ENCODE data around the gene SYP.

SYP gene

DNA sequence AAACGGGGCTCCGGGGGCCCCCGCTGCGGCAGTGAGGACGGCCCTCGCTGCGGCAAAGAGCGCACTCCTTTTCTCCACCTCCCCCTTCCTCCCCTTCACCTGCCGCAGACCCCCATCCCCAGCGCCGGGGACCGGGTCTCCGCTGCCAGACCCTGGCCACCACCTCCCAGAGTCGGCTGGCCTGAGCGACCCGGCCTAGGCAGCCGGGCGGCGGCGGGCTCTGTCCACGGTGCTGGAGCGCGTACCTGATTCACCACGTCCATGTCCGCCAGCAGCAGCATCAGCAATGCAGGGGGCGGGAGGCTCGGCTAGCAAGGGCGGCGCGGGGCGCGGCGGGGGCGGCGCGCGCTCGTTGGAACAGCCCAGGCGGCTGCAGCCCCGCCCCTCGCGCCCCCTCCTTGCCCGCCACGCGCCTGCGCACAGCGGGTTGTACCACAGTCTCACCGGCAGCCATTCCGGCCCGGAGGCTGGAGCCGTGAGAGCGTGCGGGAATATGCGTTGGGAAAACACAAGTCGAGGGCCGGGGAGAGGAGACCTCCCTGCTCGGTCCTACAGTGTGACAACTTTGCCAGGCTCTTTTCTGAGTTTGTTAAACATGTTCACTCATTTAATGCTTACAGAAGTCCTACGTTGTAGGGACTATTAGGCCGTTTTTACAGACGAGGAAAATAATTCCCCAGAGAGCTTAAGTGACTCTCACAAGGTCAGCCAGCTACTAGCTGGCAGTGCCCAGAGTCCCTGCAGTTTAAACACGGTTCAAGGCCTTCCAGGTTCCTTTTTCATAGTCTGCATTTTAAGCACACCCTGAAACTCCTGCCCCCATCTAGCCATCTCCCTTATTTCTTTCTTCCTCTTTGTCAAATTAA, at the start of gene SYP:
Gene SYP, minus strand, starts transcription at position 288 of the 866 bp plus-strand sequence. Its CDS starts 7 bp downstream, at position 281.
- Histone ChIP-seq H3K9ac (ENCODE audit: low read depth in 1 of 2, low read length in 2 of 2) (peak within 1 kb of the TSS; percentile 48 to 54), H3K27ac (ENCODE audit: low read depth, low read length) (no peak within 1 kb of the TSS), H3K27me3 (ENCODE audit: control insufficient read depth in 1 of 2, insufficient read depth in 2 of 2, low read length in 2 of 2) (no peaks in the 10 kb centered on the region), H3K9me3 (ENCODE audit: control insufficient read depth in 1 of 2, low read length in 2 of 2) (no peaks in the 10 kb centered on the region), H3K36me3 (ENCODE audit: control insufficient read depth in 1 of 2, insufficient read depth in 2 of 2, low read length in 2 of 2) (no peaks in the 10 kb centered on the region), H3K4me1 (ENCODE audit: control insufficient read depth in 1 of 2, insufficient read depth in 2 of 2, low read length in 2 of 2) (peaks cover 3 to 4% of the 10 kb centered on the region in 2 donors), H3K4me3 (ENCODE audit: low read depth in 1 of 2, low read length in 2 of 2) (peak within 1 kb of the TSS; percentile 54 to 58)

DNA sequence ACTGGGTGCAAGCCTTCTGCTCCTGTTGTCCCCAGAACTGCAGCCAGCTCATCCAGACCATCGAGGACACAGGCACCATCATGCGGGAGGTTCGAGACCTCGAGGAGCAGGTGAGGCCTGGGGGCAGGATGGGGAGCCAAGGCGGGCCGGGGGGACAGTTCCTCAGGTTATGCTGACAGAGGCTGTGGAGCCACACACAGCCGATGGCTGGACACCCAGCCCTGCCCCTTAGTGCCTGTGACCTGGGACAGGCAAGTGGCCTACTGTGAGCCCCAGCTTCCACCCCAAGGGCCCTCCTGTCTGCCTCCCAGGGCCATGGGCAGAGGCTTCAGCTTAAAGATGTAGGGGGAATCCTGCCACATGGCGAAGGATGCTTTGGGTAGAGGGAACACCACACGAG, 49.6 kb upstream of the SYP start:
- Histone ChIP-seq H3K9me3 (ENCODE audit: control insufficient read depth in 1 of 2, low read length in 2 of 2) (no peaks in the 10 kb centered on the region), H3K27me3 (ENCODE audit: control insufficient read depth in 1 of 2, insufficient read depth in 2 of 2, low read length in 2 of 2) (no peaks in the 10 kb centered on the region), H3K4me1 (ENCODE audit: control insufficient read depth in 1 of 2, insufficient read depth in 2 of 2, low read length in 2 of 2) (no peaks in the 10 kb centered on the region), H3K36me3 (ENCODE audit: control insufficient read depth in 1 of 2, insufficient read depth in 2 of 2, low read length in 2 of 2) (peaks cover 7 to 28% of the 10 kb centered on the region in 2 donors), H3K9ac (ENCODE audit: low read depth in 1 of 2, low read length in 2 of 2) (no peak overlapping the region), H3K4me3 (ENCODE audit: low read depth in 1 of 2, low read length in 2 of 2) (no peak overlapping the region), H3K27ac (ENCODE audit: low read depth, low read length) (no peak overlapping the region)

DNA sequence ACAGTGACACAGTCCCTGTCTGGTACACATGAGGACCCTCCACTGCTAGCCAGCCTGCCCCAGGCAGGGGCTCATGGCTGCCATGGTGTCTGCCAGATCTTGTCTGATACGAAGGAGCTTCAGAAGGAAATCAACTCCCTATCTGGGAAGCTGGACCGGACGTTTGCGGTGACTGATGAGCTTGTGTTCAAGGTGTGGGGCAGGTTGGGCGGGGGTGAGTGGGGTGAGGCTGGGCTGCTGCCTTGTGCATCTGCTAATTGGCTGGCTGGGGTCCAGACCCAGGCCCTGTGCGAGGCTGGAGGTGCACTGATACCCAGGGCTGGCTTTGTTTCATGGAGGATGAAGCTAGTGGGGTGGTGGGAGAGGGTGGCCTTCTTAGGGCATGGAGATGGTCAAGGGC, 49.1 kb upstream of the SYP start:
- H3K27me3 ChIP-seq (ENCODE audit: control insufficient read depth in 1 of 2, insufficient read depth in 2 of 2, low read length in 2 of 2), result no peaks in the 10 kb centered on the region
- H3K36me3 ChIP-seq (ENCODE audit: control insufficient read depth in 1 of 2, insufficient read depth in 2 of 2, low read length in 2 of 2), result peaks cover 7 to 28% of the 10 kb centered on the region in 2 donors
- no peak overlapping the region for H3K27ac ChIP-seq (ENCODE audit: low read depth, low read length)

DNA sequence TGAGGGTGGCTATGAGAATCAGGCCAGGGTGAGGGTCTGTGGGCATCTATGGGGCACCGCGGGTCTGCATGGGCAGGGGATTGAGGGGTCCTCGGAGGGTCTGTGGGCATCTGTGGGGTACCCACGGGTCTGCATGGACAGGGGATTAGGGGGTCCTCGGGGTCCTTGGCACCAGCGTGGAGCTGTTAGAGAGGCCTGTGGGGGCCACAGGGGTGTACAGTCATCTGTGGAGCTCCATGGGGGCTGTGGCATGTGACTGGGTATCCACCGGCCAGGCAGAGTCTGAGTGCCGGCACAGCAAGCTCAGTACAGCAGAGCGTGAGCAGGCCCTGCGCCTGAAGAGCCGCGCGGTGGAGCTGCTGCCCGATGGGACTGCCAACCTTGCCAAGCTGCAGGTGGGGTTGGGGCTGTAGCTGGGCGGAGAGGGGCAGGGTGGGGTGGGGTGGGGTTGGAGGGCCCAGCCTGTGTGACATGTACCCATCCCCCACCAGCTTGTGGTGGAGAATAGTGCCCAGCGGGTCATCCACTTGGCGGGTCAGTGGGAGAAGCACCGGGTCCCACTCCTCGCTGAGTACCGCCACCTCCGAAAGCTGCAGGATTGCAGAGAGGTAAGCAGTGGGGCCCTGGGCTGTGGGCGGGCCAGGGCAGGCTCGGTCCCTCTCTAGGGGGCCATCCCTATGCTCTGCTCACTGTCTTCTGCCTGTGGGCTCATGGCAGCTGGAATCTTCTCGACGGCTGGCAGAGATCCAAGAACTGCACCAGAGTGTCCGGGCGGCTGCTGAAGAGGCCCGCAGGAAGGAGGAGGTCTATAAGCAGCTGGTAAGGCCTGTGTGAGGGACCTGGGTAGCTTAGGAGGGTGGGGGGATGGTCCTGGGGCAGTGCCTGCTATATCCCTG, 48.2 kb upstream of the SYP start:
- no peak overlapping the region for H3K27ac ChIP-seq (ENCODE audit: low read depth, low read length)
- no peak overlapping the region for H3K4me3 ChIP-seq (ENCODE audit: low read depth in 1 of 2, low read length in 2 of 2)
- peaks cover 7 to 32% of the 10 kb centered on the region in 2 donors for H3K36me3 ChIP-seq (ENCODE audit: control insufficient read depth in 1 of 2, insufficient read depth in 2 of 2, low read length in 2 of 2)
- no peak overlapping the region for H3K9ac ChIP-seq (ENCODE audit: low read depth in 1 of 2, low read length in 2 of 2)
- no peaks in the 10 kb centered on the region for H3K27me3 ChIP-seq (ENCODE audit: control insufficient read depth in 1 of 2, insufficient read depth in 2 of 2, low read length in 2 of 2)
- no peaks in the 10 kb centered on the region for H3K4me1 ChIP-seq (ENCODE audit: control insufficient read depth in 1 of 2, insufficient read depth in 2 of 2, low read length in 2 of 2)
- H3K9me3 ChIP-seq (ENCODE audit: control insufficient read depth in 1 of 2, low read length in 2 of 2), result no peaks in the 10 kb centered on the region

More for the DNA sequence above, 49.1 kb upstream of the SYP start:
- no peaks in the 10 kb centered on the region for H3K9me3 ChIP-seq (ENCODE audit: control insufficient read depth in 1 of 2, low read length in 2 of 2)
- H3K9ac ChIP-seq (ENCODE audit: low read depth in 1 of 2, low read length in 2 of 2), result no peak overlapping the region
- no peaks in the 10 kb centered on the region for H3K4me1 ChIP-seq (ENCODE audit: control insufficient read depth in 1 of 2, insufficient read depth in 2 of 2, low read length in 2 of 2)
- H3K4me3 ChIP-seq (ENCODE audit: low read depth in 1 of 2, low read length in 2 of 2), result no peak overlapping the region

DNA sequence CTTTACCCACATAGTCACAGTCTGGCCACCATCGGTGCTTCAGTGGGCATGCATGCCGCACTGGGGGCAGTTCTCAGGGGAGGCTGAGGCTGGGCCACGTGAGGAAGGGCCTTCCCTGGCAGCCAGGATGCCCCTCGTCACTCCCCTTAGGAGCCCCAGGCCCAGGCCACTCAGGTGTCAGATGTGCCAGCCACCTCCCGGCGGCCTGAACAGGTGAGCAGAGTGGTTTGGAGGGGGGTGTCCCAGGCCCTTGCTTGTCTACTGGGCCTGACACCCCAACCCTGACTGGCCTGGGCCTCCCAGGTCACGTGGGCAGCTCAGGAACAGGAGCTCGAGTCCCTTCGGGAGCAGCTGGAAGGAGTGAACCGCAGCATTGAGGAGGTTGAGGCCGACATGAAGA, 47.4 kb upstream of the SYP start:
- no peak overlapping the region for H3K9ac ChIP-seq (ENCODE audit: low read depth in 1 of 2, low read length in 2 of 2)
- peaks cover 7 to 40% of the 10 kb centered on the region in 2 donors for H3K36me3 ChIP-seq (ENCODE audit: control insufficient read depth in 1 of 2, insufficient read depth in 2 of 2, low read length in 2 of 2)
- no peaks in the 10 kb centered on the region for H3K9me3 ChIP-seq (ENCODE audit: control insufficient read depth in 1 of 2, low read length in 2 of 2)
- H3K27me3 ChIP-seq (ENCODE audit: control insufficient read depth in 1 of 2, insufficient read depth in 2 of 2, low read length in 2 of 2), result no peaks in the 10 kb centered on the region
- no peak overlapping the region for H3K4me3 ChIP-seq (ENCODE audit: low read depth in 1 of 2, low read length in 2 of 2)
- H3K27ac ChIP-seq (ENCODE audit: low read depth, low read length), result no peak overlapping the region
- H3K4me1 ChIP-seq (ENCODE audit: control insufficient read depth in 1 of 2, insufficient read depth in 2 of 2, low read length in 2 of 2), result no peaks in the 10 kb centered on the region

DNA sequence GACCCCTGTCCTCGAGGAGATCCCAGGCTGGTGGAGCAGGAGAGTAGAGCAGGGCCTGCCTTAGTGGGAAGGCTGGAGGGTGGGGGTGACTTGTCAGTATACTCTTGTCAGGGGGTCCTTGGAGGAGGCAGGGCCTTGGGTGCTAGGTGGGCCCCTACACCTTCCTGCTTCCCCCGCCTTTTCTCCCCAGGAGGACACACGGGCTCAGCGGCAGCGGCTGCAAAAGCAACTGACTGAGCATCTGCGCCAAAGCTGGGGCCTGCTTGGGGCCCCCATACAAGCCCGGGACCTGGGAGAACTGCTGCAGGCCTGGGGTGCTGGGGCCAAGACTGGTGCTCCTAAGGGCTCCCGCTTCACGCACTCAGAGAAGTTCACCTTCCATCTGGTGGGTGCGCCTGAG, 46.5 kb upstream of the SYP start:
- peaks cover 7 to 41% of the 10 kb centered on the region in 2 donors for H3K36me3 ChIP-seq (ENCODE audit: control insufficient read depth in 1 of 2, insufficient read depth in 2 of 2, low read length in 2 of 2)
- H3K4me3 ChIP-seq (ENCODE audit: low read depth in 1 of 2, low read length in 2 of 2), result no peak overlapping the region

DNA sequence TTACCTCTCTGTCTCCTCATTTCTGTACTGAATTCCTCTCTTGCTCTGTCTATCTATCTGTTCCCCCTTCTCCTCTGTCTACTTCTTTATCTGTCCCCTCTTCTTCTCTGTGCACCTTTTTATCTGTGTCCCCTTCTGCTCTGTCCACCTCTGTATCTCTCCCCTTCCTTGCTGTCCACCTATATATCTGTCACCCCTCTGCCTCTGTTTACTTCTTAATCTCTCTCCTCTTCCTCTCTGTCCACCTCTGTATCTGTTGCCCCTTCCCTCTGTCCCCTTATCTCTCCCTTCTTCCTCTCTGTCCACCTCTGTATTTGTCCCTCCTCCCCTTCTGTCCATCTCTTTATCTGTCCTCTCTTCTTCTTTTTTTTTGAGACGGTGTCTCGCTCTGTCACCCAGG, 44.2 kb upstream of the SYP start:
- Histone ChIP-seq H3K27ac (ENCODE audit: low read depth, low read length) (no peak overlapping the region), H3K4me3 (ENCODE audit: low read depth in 1 of 2, low read length in 2 of 2) (no peak overlapping the region), H3K9ac (ENCODE audit: low read depth in 1 of 2, low read length in 2 of 2) (no peak overlapping the region), H3K4me1 (ENCODE audit: control insufficient read depth in 1 of 2, insufficient read depth in 2 of 2, low read length in 2 of 2) (no peaks in the 10 kb centered on the region), H3K36me3 (ENCODE audit: control insufficient read depth in 1 of 2, insufficient read depth in 2 of 2, low read length in 2 of 2) (peaks cover 7 to 41% of the 10 kb centered on the region in 2 donors), H3K27me3 (ENCODE audit: control insufficient read depth in 1 of 2, insufficient read depth in 2 of 2, low read length in 2 of 2) (no peaks in the 10 kb centered on the region), H3K9me3 (ENCODE audit: control insufficient read depth in 1 of 2, low read length in 2 of 2) (no peaks in the 10 kb centered on the region)

More for the DNA sequence above, 46.5 kb upstream of the SYP start:
- Histone ChIP-seq H3K27me3 (ENCODE audit: control insufficient read depth in 1 of 2, insufficient read depth in 2 of 2, low read length in 2 of 2) (no peaks in the 10 kb centered on the region), H3K27ac (ENCODE audit: low read depth, low read length) (no peak overlapping the region), H3K9me3 (ENCODE audit: control insufficient read depth in 1 of 2, low read length in 2 of 2) (no peaks in the 10 kb centered on the region), H3K9ac (ENCODE audit: low read depth in 1 of 2, low read length in 2 of 2) (no peak overlapping the region), H3K4me1 (ENCODE audit: control insufficient read depth in 1 of 2, insufficient read depth in 2 of 2, low read length in 2 of 2) (no peaks in the 10 kb centered on the region)

- Histone ChIP-seq H3K9me3 (ENCODE audit: control insufficient read depth in 1 of 2, low read length in 2 of 2) (no peaks in the 10 kb centered on the region), H3K27me3 (ENCODE audit: control insufficient read depth in 1 of 2, insufficient read depth in 2 of 2, low read length in 2 of 2) (no peaks in the 10 kb centered on the region), H3K27ac (ENCODE audit: low read depth, low read length) (no peak overlapping the region), H3K4me3 (ENCODE audit: low read depth in 1 of 2, low read length in 2 of 2) (no peak overlapping the region), H3K36me3 (ENCODE audit: control insufficient read depth in 1 of 2, insufficient read depth in 2 of 2, low read length in 2 of 2) (peaks cover 7 to 34% of the 10 kb centered on the region in 2 donors), H3K4me1 (ENCODE audit: control insufficient read depth in 1 of 2, insufficient read depth in 2 of 2, low read length in 2 of 2) (no peaks in the 10 kb centered on the region), H3K9ac (ENCODE audit: low read depth in 1 of 2, low read length in 2 of 2) (no peak overlapping the region)
Observed at GRCh38 chrX:49243166-49243565, 43.2 kb upstream of the SYP start.

DNA sequence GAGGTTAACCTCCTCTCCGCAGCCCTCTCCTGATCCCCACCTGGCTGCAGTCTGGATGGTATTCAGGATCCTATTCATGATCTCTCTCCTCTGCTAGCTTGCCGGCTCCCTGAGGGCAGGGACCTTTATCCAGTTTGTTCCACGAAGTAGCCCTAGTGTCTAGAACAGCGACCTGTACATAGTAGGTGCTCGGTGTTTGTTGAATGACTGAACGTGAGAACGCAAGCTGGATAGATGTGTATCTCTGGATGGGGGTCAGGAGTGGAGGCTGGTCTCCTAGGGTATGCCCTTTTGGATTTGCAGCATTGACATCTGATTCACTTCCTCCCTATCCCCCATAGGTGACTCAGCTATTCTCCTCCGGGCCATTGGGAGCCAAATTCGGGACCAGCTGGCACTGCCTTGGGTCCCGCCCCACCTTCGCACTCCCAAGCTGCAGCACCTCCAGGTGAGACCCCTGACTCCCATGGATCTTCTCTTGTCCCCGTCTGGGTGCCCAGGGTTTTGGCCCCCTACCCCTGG, 42.6 kb upstream of the SYP start:
- Histone ChIP-seq H3K9ac (ENCODE audit: low read depth in 1 of 2, low read length in 2 of 2) (no peak overlapping the region), H3K27ac (ENCODE audit: low read depth, low read length) (no peak overlapping the region), H3K36me3 (ENCODE audit: control insufficient read depth in 1 of 2, insufficient read depth in 2 of 2, low read length in 2 of 2) (peaks cover 7 to 31% of the 10 kb centered on the region in 2 donors), H3K27me3 (ENCODE audit: control insufficient read depth in 1 of 2, insufficient read depth in 2 of 2, low read length in 2 of 2) (no peaks in the 10 kb centered on the region), H3K4me3 (ENCODE audit: low read depth in 1 of 2, low read length in 2 of 2) (no peak overlapping the region), H3K9me3 (ENCODE audit: control insufficient read depth in 1 of 2, low read length in 2 of 2) (no peaks in the 10 kb centered on the region), H3K4me1 (ENCODE audit: control insufficient read depth in 1 of 2, insufficient read depth in 2 of 2, low read length in 2 of 2) (no peaks in the 10 kb centered on the region)

- Histone ChIP-seq H3K4me1 (ENCODE audit: control insufficient read depth in 1 of 2, insufficient read depth in 2 of 2, low read length in 2 of 2) (peaks cover 0 to 4% of the 10 kb centered on the region in 2 donors), H3K9me3 (ENCODE audit: control insufficient read depth in 1 of 2, low read length in 2 of 2) (no peaks in the 10 kb centered on the region), H3K4me3 (ENCODE audit: low read depth in 1 of 2, low read length in 2 of 2) (no peak overlapping the region), H3K27ac (ENCODE audit: low read depth, low read length) (no peak overlapping the region), H3K36me3 (ENCODE audit: control insufficient read depth in 1 of 2, insufficient read depth in 2 of 2, low read length in 2 of 2) (peaks cover 0 to 13% of the 10 kb centered on the region in 2 donors), H3K27me3 (ENCODE audit: control insufficient read depth in 1 of 2, insufficient read depth in 2 of 2, low read length in 2 of 2) (no peaks in the 10 kb centered on the region), H3K9ac (ENCODE audit: low read depth in 1 of 2, low read length in 2 of 2) (no peak overlapping the region)
Observed at GRCh38 chrX:49238735-49239134, 38.7 kb upstream of the SYP start.

Data from duodenal mucosa (tissue), 2 donors.